Measurements from ENCODE around the gene ZNF536.

The ZNF536 gene

DNA sequence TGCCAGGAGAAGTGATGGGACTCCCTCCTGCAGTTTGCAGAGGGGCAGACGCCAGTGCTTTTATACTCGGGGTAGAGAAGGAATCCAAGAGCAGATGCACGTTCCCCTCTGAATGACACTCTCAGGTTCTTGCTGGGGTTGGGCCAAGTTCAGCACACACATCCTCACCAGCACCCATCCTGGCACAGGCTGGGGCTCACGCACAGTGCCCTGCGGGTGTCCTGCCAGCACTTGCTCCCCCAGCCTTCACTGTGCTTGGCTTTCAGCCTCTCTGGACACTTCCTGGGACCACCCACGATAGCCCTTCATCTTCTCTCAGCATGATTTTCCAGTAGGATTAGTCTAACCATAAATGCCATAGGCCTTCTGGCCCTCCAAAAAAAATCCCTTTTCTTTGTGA lies 158.6 kb downstream of the ZNF536 start:
- Mint-ChIP-seq H3K36me3 (ENCODE audit: low read depth) (no peaks in the 10 kb centered on the region), H3K27ac (no peak overlapping the region), H3K27me3 (ENCODE audit: low read depth, poor library complexity) (peaks cover 6% of the 10 kb centered on the region), H3K9me3 (no peaks in the 10 kb centered on the region), H3K4me1 (no peaks in the 10 kb centered on the region), H3K4me3 (no peak overlapping the region)
- TF ChIP-seq, protein P1, sequence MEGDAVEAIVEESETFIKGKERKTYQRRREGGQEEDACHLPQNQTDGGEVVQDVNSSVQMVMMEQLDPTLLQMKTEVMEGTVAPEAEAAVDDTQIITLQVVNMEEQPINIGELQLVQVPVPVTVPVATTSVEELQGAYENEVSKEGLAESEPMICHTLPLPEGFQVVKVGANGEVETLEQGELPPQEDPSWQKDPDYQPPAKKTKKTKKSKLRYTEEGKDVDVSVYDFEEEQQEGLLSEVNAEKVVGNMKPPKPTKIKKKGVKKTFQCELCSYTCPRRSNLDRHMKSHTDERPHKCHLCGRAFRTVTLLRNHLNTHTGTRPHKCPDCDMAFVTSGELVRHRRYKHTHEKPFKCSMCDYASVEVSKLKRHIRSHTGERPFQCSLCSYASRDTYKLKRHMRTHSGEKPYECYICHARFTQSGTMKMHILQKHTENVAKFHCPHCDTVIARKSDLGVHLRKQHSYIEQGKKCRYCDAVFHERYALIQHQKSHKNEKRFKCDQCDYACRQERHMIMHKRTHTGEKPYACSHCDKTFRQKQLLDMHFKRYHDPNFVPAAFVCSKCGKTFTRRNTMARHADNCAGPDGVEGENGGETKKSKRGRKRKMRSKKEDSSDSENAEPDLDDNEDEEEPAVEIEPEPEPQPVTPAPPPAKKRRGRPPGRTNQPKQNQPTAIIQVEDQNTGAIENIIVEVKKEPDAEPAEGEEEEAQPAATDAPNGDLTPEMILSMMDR (IDR thresholded peaks at IDR 0.05): no peak
- DNase-seq: no peak

DNA sequence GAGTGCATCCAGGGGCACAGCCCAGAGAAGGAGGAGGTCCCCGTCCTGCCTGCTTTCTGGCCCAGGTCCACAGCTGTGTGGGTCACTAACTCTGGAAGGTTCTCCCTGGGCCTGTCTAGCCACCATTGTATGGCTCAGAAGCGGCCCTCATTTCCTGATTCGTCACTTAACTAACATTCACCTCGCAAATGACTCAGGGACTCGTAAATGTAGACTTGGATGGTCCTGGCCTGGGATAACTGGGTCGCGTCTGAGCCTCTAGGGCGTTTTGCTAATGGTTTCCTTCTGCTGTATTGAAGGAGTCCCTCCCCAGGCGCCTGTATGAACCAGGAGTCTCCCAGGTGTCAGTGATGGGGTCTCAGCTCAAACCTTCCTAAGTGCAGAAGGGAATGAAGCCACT lies 162.8 kb downstream of the ZNF536 start:
- peaks cover 3% of the 10 kb centered on the region for H3K27me3 Mint-ChIP-seq (ENCODE audit: low read depth, poor library complexity)
- TF ChIP-seq, protein P1 (IDR thresholded peaks at IDR 0.05): no peak
- no peak overlapping the region for H3K27ac Mint-ChIP-seq
- H3K4me1 Mint-ChIP-seq: peaks cover 6% of the 10 kb centered on the region
- H3K4me3 Mint-ChIP-seq: no peak overlapping the region
- no peaks in the 10 kb centered on the region for H3K36me3 Mint-ChIP-seq (ENCODE audit: low read depth)
- DNase-seq: no peak
- peaks cover 4% of the 10 kb centered on the region for H3K9me3 Mint-ChIP-seq

DNA sequence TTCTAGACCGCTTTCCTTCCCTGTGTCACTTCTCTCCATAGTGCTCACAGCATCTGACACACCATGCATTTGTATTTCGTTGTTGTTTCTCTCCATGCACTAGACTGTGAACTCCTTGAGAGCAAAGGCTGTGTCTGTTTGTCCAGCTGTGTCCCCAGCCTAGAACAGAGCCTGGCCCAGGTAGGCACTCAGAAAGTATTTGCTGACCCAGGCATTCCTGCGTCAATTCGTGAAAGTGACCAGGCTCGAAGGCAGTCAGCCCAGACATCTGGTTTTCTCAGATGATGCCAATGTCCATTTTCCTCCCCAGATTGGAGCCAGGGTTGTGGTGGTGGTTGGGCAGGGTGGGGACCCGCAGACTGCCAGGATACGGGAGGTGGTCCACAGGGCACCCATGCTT lies 164.8 kb downstream of the ZNF536 start:
- peaks cover 3% of the 10 kb centered on the region for H3K27me3 Mint-ChIP-seq (ENCODE audit: low read depth, poor library complexity)
- peaks cover 4% of the 10 kb centered on the region for H3K9me3 Mint-ChIP-seq
- peaks cover 6% of the 10 kb centered on the region for H3K4me1 Mint-ChIP-seq
- DNase-seq: no peak
- H3K4me3 Mint-ChIP-seq: no peak overlapping the region
- H3K27ac Mint-ChIP-seq: no peak overlapping the region
- H3K36me3 Mint-ChIP-seq (ENCODE audit: low read depth): no peaks in the 10 kb centered on the region
- TF ChIP-seq, protein P1 (IDR thresholded peaks at IDR 0.05): no peak

DNA sequence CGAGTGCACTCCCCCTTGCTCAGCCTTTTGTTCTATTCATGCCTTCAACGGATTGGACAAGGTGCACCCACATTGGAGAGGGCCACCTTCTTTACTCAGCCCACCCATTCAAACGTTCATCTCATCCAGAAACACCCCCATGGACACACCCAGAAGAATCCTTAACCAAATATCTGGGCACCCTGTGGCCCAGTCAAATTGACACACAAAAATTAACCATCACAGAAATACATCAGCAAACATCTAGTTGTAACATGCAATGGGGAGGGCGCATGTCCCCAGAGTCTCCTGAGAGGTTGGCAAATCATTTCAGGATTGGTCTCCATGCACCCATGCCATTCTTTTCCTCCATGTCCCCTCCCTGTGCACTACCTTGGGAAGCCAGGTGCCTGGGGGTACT lies 167.1 kb downstream of the ZNF536 start:
- TF ChIP-seq, protein P1 (IDR thresholded peaks at IDR 0.05): no peak
- Mint-ChIP-seq H3K27me3 (ENCODE audit: low read depth, poor library complexity) (peaks cover 8% of the 10 kb centered on the region), H3K27ac (no peak overlapping the region), H3K9me3 (peaks cover 4% of the 10 kb centered on the region), H3K4me3 (no peak overlapping the region), H3K36me3 (ENCODE audit: low read depth) (no peaks in the 10 kb centered on the region), H3K4me1 (peaks cover 6% of the 10 kb centered on the region)
- no peak for DNase-seq

DNA sequence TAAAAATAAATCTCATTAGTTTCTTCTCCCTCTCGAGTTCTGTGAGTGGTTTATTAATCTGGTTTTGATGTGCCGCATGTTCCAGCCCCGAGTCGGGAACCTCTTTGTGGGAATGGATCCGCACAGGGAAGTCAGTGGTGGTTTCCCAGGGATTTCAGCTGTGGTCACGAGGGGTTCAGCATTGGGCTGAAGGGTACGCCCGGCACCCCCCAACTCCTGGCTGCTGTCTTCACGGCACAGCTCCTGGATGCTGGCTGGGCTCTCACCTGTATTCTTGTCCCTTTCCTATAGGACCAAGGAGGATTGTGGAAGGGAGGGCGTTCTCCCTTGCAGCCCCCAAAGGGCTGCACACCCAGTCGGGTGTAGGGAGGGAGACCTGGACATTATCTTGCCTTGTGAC lies 167.8 kb downstream of the ZNF536 start:
- no peak overlapping the region for H3K4me3 Mint-ChIP-seq
- H3K27me3 Mint-ChIP-seq (ENCODE audit: low read depth, poor library complexity): peaks cover 8% of the 10 kb centered on the region
- peaks cover 4% of the 10 kb centered on the region for H3K9me3 Mint-ChIP-seq
- H3K27ac Mint-ChIP-seq: no peak overlapping the region
- H3K36me3 Mint-ChIP-seq (ENCODE audit: low read depth): no peaks in the 10 kb centered on the region
- H3K4me1 Mint-ChIP-seq: peaks cover 6% of the 10 kb centered on the region
- DNase-seq: no peak
- TF ChIP-seq, protein P1 (IDR thresholded peaks at IDR 0.05): no peak

DNA sequence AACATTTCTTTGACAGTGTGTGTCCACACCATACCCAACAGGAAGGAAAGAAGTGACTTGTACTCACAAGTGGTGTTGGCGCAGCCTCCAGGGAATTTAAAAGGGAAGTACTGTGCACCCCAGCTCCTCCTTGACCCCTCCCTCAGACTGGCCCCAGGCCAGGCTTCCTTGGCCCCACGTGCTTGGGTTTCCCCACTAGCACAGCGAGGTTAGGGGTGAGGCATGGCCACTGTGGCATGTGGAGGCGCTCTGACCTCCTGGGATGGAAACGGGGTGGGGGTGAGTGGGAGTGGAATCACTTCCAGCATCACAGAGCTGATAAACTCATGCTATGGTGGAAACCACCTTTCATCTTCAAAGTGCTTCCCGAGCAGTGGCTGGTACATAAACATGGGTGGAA lies 168.6 kb downstream of the ZNF536 start:
- H3K4me3 Mint-ChIP-seq: no peak overlapping the region

More for the DNA sequence above, 168.6 kb downstream of the ZNF536 start:
- Mint-ChIP-seq H3K36me3 (ENCODE audit: low read depth) (no peaks in the 10 kb centered on the region), H3K27ac (no peak overlapping the region), H3K9me3 (peaks cover 4% of the 10 kb centered on the region), H3K27me3 (ENCODE audit: low read depth, poor library complexity) (peaks cover 6% of the 10 kb centered on the region), H3K4me1 (peaks cover 6% of the 10 kb centered on the region)
- TF ChIP-seq, protein P1 (IDR thresholded peaks at IDR 0.05): no peak
- DNase-seq: no peak

Data from nephron progenitor cell (in vitro differentiated cells).